NCI-H1436 (cell line): ENCODE measurements around the gene KRTAP4-9.
"Not testable (repeated sequence)": the region's sequence is repeated elsewhere in the genome, so short reads cannot be mapped to it uniquely, and the experiment has no call there.

ENCODE experiments used
- DNase-seq: peaks from one replicate; lab custom pipeline; 2025; lab: John Stamatoyannopoulos, UW

Gene KRTAP4-9

DNA sequence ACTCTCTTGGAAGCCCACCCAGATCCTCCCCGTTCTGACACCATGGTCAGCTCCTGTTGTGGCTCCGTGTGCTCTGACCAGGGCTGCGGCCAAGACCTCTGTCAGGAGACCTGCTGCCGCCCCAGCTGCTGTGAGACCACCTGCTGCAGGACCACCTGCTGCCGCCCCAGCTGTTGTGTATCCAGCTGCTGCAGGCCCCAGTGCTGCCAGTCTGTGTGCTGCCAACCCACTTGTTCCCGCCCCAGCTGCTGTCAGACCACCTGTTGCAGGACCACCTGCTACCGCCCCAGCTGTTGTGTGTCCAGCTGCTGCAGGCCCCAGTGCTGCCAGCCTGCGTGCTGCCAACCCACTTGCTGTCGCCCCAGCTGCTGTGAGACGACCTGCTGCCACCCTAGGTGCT lies at the start of gene KRTAP4-9:
KRTAP4-9 (plus strand) TSS at position 43 of the 400 bp plus-strand sequence; CDS start at position 43, 0 bp downstream.
- DNase-seq: not testable (repeated sequence)

DNA sequence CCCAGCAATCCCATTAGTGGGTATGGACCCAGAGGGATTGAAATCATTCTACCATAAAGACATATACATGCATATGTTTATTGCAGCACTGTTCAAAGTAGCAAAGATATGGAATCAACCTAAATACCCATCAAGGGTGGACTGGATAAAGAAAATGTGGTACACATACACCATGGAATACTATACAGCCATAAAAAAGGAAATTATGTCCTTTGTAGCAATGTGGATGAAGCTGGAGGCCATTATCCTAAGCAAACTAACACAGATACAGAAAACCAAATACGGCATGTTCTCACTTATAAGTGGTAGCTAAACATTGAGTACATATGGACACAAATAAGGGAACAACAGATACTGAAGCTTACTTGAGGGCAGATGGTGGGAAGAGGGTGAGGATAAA lies 47.6 kb upstream of the KRTAP4-9 start:
- no peak for DNase-seq

DNA sequence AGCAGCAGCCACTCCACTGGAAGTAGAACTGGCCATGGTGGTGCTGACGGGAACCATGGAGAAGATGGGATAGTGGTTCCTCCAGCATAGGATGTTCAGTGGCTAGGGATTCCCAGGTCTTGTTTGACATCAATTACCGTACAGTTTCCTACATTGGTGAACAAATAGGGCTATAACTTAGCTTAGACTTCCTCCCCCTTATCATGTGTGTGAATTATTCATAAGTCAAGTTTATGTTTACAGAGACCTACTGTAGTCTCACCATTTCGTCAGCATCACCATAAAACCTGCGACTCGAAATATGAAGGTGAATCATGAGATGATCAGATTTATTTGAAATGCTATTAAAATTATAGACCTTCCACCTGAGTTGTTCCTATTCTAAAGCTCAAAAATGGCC lies 46.4 kb upstream of the KRTAP4-9 start:
- DNase-seq: no peak

DNA sequence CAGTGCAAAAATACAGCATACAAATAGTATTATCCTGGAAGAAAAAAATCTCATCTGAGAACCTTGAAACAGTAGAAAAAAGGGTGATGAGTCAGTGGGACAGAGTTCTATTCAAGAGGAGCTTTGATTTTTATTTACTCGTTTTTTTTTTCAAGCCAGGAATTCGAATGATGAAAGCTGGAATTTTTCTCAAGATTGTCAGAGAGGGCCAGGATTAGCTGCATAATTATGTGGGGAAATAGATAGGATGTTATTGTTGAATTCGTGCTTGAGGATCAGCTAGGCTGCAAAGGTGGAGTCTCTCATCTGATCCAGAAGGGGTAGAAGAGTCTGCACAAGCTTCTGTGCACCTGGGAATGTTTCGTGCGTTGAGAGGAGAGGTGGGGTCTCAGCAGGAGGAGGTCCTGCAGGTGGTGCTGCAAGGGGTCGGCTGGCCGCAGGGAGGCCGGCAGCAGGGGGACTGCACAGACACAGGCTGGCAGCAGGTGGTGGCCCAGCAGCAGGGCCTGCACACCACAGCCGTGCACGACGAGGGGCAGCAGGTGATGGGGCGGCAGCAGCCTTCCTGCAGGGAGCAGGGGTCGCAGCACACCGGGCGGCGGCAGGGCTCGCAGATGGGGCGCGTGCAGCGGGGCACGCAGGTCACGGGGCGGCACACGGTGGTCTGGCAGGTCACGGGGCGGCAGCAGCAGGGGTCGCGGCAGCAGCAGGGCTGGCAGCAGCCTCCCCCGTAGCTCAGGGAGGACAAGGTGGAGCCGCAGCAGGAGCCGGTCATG lies 45.7 kb upstream of the KRTAP4-9 start:
- DNase-seq: not testable (repeated sequence)

DNA sequence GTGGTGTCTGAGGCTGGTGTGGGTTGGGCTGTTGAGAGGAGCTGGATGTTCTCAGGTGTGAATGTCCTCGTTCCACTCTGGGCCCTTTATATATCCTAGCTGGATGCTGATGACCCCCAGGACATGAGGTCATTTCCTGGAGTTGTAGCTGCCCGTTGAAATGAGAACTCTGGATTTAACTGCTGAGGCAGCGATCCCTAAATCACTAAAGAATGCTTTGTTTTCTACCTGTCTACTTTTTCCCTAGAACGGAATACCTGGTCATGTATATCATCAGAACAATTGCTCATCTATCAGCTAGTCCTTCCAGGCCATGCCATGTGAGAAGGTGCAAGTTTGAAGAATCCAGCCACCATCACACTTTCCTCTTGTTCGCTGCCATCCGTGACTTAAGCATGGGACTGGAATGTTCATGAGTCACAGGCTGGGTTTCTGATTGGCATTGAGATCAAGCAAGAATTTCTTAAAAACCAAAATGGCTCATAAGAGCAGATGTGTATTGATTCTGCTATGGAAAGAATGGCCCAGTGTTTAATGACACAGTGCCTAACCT lies 45.1 kb upstream of the KRTAP4-9 start, which contains the start of gene KRTAP2-3:
KRTAP2-3 (minus strand) TSS at position 63 of the 553 bp plus-strand sequence. CDS start 64 bp downstream, outside the sequence.
- DNase-seq: no peak

DNA sequence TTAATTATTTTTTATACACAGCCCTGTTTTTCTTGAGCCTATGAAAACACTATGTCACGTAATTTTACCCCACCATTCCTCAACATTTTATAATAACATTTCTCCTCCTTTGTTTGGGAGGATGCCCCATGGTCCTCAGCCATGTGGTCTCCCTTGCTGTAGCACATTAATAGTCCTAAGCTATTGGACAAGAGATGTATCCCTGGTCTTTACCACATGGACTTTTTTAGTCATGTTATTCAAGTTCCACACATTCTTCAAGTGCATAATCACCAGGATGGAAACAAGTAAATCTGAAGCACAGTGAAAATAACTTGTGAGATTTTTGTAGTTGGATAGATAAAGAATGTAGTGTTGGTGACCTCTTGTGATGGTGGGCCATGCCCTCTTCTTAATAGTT lies 43.2 kb upstream of the KRTAP4-9 start:
- DNase-seq: no peak

DNA sequence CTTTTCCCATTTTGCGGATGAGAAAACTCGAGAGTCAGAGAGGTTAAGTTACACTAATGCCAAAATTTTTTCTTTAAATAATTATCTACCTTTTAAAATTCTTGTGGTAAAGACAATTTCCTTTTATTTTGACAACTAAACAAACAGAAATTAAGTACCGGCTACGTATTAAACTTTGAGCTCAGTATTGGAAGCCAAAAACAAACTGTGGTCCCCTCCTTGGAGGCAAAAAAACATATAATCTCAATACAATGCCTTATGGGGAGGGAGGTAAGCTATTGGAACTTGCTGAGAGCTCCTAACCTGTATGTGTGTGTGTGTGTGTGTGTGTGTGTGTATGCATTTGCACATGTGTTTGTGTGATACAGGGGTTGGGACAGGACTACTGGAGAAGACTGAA lies 41.7 kb upstream of the KRTAP4-9 start:
- no peak for DNase-seq

DNA sequence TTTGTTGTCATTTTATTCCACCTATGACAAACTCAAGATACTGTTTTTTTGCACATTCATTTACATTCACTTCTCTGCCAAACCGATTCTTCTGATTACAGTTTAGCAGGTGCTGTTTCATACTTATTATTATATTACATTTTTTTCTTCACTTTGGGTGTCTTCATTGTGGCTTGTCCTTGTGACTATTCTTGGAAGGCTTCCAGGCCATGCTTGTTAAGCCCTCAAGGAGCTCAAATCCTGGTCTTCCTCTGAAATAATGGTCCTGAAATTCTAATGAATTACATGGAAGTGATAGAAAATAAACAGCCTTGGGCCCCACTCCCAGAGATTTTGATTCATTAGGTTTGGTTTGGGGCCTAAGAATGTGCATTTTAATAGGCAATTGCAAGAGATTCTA lies 40.9 kb upstream of the KRTAP4-9 start:
- no peak for DNase-seq

DNA sequence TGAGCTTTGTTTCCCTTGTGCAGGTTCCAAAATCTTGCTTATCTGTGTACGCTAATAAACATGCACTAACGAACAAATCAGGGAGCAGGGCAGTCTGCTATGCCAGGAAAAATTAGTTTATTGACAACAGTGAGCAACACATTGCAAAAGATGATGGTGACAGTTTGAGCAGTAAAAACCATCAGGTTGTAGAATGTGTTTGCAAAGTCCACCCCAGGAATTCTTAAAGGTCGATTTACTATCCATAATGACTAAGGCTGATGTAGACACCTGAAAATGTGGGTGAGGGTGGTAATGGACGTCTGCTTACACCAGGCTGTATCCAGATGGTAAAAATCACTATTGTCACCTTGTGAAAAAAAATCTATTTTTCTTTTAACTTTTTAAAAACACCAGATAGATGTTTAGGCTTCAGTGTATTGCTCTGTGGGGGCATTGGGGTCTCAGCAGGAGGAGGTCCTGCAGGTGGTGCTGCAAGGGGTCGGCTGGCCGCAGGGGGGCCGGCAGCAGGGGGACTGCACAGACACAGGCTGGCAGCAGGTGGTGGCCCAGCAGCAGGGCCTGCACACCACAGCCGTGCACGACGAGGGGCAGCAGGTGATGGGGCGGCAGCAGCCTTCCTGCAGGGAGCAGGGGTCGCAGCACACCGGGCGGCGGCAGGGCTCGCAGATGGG lies 40.0 kb upstream of the KRTAP4-9 start:
- not testable (repeated sequence) for DNase-seq

DNA sequence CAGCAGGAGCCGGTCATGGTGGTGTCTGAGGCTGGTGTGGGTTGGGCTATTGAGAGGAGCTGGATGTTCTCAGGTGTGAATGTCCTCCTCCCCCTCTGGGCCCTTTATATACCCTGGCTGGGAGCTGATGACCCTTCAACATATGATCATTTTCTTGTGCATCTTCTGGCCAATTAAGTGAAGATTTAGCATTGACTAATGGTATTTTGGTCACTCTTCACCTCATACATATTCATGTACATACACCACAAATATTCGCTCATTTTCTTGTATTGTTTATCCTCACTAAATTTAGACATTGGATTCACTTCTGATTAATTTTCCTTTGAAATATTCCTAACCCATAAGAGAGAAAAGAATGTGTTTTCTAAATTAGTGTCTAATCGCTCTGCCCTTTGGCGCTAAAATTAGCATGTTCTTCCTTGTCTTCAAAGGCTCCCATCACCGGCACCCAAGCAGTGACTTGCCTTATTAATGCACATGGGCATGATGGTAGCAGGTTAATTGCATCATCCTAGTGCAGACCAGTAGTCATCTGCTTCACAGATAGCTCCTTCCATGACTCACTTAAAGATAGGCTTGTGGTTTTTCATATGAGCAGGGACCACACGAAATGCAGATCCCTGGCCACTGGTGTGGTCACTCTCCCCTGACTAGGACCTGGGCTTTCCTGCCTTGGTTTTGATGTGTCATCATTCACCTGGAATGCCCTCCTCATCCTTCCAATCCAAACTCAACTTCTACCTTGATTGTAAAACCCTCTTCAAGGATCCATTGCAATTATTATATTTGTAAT lies 39.2 kb upstream of the KRTAP4-9 start, which contains the start of gene KRTAP2-4:
KRTAP2-4 (minus strand) TSS at position 51 of the 796 bp plus-strand sequence; CDS start at position 17, 34 bp downstream.
- DNase-seq: no peak

DNA sequence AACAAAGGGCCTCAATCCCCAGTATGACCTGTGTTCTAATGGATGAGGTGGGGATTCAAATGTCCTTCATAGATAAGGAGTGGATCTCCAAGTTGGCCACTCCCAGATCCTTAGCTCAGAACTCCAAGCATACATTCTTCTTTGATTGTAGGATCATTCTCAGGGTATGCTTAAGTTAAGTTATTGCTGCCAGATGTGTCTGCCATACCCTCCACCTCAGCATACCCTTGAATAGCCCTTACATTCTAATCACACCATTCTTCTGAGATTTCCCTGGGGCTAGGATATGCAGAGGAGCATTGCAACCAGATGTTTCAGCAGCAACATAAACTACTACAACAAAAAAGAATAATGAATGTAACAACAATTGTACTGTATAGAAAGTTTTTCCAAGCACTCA lies 37.9 kb upstream of the KRTAP4-9 start:
- DNase-seq: no peak

DNA sequence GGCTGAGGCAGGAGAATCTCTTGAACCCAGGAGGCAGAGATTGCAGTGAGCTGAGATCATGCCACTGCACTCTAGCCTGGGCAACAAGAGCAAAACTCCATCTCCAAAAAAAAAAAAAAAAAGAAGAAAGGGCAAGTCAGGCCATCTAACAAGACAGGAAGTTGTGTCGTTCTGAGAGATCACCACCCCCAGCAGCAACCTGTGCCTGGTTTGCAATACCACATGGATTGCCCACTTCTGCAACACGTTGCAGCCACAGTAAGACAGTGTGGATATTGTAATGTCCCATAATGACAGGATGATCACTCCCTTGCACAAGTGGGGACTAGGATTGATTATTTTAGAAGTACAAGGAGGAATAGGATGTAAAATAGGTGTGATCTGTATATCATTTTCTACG lies 36.2 kb upstream of the KRTAP4-9 start:
- no peak for DNase-seq

DNA sequence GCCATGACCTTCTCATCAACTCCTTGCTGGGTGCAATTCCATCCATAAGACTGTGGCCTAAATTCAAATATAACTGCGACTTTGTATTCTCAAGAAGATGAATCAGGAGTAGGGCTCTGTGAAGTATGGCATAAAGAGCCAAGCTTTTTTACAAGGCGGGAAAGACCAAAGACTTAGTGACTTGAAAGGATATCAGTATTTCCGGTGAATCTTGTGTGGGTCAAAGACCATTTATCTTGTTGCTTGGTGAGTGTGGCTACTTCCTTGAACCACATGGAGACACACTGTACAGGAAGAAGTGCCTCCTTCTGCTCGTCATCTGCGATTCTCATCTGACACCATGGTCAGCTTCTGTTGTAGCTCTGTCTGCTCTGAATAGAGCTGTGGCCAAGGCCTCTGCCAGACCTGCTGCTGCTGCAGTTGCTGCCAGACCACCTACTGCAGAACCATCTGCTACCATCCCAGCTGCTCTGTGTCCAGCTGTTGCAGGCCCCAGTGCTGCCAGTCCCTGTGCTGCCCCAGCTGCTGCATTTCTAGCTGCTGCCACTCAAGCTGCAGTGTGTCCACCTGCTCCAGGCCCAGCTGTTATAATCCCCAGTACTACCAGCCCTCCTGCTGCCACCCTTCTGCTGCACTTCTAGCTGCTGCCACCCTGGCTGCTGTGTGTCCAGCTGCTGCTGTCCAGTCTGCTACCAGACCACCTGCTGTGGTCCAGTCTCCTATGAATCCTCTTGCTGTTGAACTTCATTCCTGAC lies 33.4 kb upstream of the KRTAP4-9 start:
- DNase-seq: no peak

DNA sequence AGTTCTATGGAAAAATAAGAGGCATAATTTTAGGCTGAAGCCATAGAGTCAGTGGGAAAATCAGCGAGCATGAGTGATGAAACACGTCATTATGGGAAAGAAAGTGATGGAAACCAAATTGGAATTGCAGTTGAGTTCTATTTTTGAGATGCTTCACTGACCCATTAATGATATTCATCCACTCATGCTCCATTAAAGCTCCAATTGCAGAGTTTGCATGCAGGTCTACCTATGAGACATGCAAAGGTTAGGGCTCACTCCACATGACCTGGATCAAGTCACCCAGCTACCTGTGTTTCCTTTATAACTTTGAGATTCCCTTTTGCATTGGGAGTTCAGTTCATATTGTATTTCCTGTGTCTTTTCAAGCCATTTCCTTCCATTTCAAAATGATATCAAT lies 31.5 kb upstream of the KRTAP4-9 start:
- no peak for DNase-seq

DNA sequence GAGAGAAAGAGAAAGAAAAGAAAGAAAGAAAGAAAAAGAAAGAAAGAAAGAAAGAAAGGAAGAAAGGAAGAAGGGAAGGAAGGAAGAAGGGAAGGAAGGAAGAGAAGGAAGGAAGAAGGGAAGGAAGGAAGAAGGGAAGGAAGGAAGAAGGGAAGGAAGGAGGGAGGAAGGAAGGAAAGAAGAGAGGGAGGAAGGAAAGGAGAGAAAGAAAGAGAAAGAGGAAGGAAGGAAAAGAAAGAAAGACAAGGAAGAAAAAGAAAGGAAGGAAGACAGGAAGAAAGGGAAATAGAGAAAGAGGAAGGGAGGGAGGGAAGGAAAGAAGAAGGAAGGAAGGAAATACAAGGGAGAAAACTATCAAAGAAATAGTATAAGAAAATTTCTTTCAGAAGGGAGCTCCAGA lies 28.4 kb upstream of the KRTAP4-9 start:
- no peak for DNase-seq

DNA sequence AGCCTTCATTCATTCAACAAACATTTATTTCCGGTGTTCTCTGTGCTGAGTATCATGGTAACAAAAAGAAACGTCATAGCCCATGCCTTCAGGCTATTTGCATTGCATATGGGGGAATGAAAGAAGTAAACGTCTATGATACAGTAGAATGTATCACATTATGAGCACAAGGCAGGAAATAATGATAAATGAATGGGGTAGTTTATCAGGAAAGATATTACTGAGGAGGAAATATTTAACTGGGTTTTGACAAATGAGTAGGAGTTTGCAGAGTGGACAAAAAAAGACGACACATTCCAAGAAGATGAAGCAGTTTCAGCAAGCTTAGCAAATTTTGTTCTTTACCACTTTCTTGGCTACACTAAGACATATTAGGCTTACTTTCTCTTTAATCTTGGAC lies 22.6 kb upstream of the KRTAP4-9 start:
- DNase-seq: no peak

DNA sequence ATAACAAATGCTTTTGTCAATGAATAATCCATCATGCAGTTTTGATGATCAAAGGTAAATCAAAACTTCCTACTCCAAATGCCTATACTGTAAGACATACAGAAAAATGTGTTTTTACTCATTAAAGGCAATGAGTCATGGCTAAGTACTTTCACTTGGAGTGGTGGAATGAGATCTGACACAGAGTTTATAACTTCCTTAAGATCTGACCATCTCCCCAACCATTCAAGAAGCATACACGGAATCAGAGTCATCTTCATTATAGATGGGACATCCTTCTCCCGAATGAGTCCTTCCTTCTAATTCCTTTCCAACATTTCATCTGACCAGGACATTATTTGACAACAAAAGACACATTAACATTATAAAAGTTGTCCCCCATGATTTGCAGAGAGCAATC lies 21.8 kb upstream of the KRTAP4-9 start:
- DNase-seq: not testable (repeated sequence)

DNA sequence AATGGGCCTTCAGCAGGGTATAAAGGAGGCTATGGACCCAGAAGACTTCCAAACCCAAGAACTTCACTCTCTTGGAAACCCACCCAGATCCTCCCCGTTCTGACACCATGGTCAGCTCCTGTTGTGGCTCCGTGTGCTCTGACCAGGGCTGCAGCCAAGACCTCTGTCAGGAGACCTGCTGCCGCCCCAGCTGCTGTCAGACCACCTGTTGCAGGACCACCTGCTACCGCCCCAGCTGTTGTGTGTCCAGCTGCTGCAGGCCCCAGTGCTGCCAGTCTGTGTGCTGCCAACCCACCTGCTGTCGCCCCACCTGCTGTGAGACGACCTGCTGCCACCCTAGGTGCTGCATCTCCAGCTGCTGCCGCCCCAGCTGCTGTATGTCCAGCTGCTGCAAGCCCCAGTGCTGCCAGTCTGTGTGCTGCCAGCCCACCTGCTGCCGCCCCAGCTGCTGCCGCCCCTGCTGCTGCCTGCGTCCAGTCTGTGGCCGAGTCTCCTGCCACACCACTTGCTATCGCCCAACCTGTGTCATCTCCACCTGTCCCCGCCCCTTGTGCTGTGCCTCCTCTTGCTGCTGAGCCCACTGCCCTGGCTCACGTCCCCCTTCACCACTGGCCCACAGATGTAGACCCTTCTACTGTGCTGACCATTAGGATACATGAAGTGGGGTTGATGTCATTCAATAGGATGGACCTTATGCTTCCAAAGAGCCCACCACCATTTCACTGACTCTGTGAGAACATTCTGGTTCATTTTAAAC lies 20.9 kb upstream of the KRTAP4-9 start, which contains the start of gene KRTAP4-7:
KRTAP4-7 (plus strand) TSS at position 51 of the 757 bp plus-strand sequence; CDS start at position 108, 57 bp downstream.
- DNase-seq: not testable (repeated sequence)

DNA sequence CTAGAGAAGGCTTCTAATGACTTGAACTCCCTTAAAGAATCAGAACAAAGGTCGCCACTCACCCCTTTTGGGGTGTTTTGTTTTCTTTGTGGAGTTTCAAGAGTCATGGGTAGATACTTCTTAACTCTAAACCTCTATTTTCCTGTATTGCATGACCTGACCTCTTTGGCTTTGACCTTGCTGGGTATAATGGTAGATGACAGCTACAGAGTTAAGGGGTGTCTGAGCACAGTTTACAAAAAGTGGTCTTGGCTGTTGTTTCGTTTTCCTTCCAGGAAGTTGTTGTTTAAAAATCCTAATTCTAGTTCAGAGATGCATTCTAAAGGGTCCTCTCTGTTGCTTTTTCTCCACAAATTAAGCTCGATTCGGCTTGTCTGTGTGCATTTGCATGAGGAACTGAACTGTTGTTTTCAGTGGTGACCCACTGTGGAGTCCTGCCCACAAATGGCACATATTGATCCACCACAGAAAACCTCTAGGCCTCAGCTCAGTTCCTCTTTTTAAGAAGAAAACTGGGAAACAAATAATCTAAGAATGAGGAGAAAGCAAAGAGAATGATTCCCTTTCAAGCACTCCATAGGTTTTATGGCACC lies 16.3 kb upstream of the KRTAP4-9 start:
- not testable (repeated sequence) for DNase-seq

DNA sequence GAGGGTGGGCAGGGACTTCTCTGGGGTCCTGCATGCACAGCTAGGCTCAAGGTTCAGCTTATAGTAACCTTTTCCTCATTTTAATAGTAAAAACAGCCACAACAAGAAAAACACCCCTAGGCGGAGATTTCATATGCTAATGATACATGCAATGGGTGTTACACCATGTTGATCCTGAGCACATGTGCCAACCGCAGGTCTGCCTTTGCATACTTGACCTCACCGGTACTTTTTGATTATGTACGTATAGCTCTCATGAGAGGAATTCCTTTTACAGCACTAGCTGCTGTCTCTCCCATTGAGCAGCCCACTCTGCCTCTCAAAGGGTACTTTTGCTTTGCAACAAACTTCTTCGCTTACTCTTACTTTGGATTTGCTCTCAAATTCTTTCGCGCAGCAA lies 9.1 kb upstream of the KRTAP4-9 start:
- no peak for DNase-seq
